Kidney epithelial cell (primary cell): ENCODE measurements around the gene RALGPS1. TPM values are rescaled to one million over a fixed set of nuclear protein-coding genes. Genes with fewer than 3 reads are reported as not detected.

Experiments used
- DNase-seq: peaks from one replicate; pipeline ENCODE4 v3.0.0-alpha.2; 2010; ENCODE audit warnings: low read depth
- H3K27me3 ChIP-seq: 2 replicates; pipeline ENCODE4 v1.6.0; 2011; ENCODE audit warnings: low read length; ENCODE audit not compliant: control insufficient read depth, insufficient read depth
- H3K36me3 ChIP-seq: 2 replicates; pipeline ENCODE4 v1.5.1; 2011; ENCODE audit warnings: low read length; ENCODE audit not compliant: control insufficient read depth, insufficient read depth
- H3K4me3 ChIP-seq: 2 replicates; pipeline ENCODE4 v1.5.1; 2011; ENCODE audit warnings: low read depth, mild to moderate bottlenecking, control low read depth, low read length
- CTCF ChIP-seq: IDR thresholded peaks from 2 replicates; pipeline ENCODE4 v1.5.1; 2011; ENCODE audit warnings: mild to moderate bottlenecking, moderate library complexity, low read length, control low read depth, inconsistent platforms; ENCODE audit not compliant: insufficient read depth, poor library complexity, severe bottlenecking
- total RNA-seq: library from RNA; depleted of rRNA; stranded (reverse); fragments of >200 nt; gene quantifications from 2 replicates; pipeline ENCODE4 v1.2.3, GENCODE V29; 2015

RALGPS1 gene
- total RNA-seq, 1 donor from 2014 or later, result 5.6 TPM

- TF ChIP-seq CTCF, result no peak
- Histone ChIP-seq H3K36me3 (no peaks in the 10 kb centered on the region), H3K4me3 (no peak overlapping the region), H3K27me3 (no peaks in the 10 kb centered on the region)
- no peak for DNase-seq
Measured at GRCh38 chr9:127056446-127056845, 141.9 kb downstream of the RALGPS1 start.

GRCh38 chr9:127058011-127058644 is 143.5 kb downstream of the RALGPS1 start:
- DNase-seq, result no peak
- H3K36me3 ChIP-seq, result no peaks in the 10 kb centered on the region
- no peak for TF ChIP-seq CTCF
- H3K27me3 ChIP-seq, result no peaks in the 10 kb centered on the region
- no peak overlapping the region for H3K4me3 ChIP-seq

- Histone ChIP-seq H3K27me3 (no peaks in the 10 kb centered on the region), H3K4me3 (no peak overlapping the region), H3K36me3 (no peaks in the 10 kb centered on the region)
- DNase-seq, result no peak
- no peak for TF ChIP-seq CTCF
Measured at GRCh38 chr9:127058645-127059021, 144.1 kb downstream of the RALGPS1 start.

GRCh38 chr9:127059030-127059429 is 144.4 kb downstream of the RALGPS1 start:
- Histone ChIP-seq H3K27me3 (no peaks in the 10 kb centered on the region), H3K4me3 (no peak overlapping the region), H3K36me3 (no peaks in the 10 kb centered on the region)
- TF ChIP-seq CTCF, result no peak
- DNase-seq, result no peak

- H3K36me3 ChIP-seq, result no peaks in the 10 kb centered on the region
- DNase-seq, result no peak
- no peaks in the 10 kb centered on the region for H3K27me3 ChIP-seq
- no peak overlapping the region for H3K4me3 ChIP-seq
- no peak for TF ChIP-seq CTCF
Measured at GRCh38 chr9:127059765-127060361, 145.3 kb downstream of the RALGPS1 start.

- DNase-seq, result no peak
- no peaks in the 10 kb centered on the region for H3K27me3 ChIP-seq
- no peak for TF ChIP-seq CTCF
- H3K36me3 ChIP-seq, result no peaks in the 10 kb centered on the region
- H3K4me3 ChIP-seq, result no peak overlapping the region
Measured at GRCh38 chr9:127061411-127061810, 146.8 kb downstream of the RALGPS1 start.
